HepG2 (cell line): ENCODE measurements around the gene SLC13A1. TPM values are rescaled to one million over a fixed set of nuclear protein-coding genes. Genes with fewer than 3 reads are reported as not detected.

Experiments used
- EED ChIP-seq: sonication (generic); formaldehyde crosslinking; IDR thresholded peaks from 2 replicates; pipeline ENCODE4 v1.5.0; 2020; ENCODE audit warnings: mild to moderate bottlenecking, missing genetic modification reagents
- HOMEZ ChIP-seq: IDR thresholded peaks from 2 replicates; pipeline ENCODE4 v1.6.1; 2016; ENCODE audit warnings: low read depth
- JDP2 ChIP-seq: sonication (generic); formaldehyde crosslinking; IDR thresholded peaks from 2 replicates; pipeline ENCODE4 v1.8.1; 2022; ENCODE audit warnings: missing genetic modification reagents, borderline replicate concordance
- POLR2A ChIP-seq, 2 experiments: IDR thresholded peaks; 2 replicates each; pipeline ENCODE4 v1.6.1; 2011; ENCODE audit warnings: low read depth in 2 of 2, low read length in 2 of 2, mild to moderate bottlenecking in 1 of 2, moderate library complexity in 1 of 2; ENCODE audit not compliant: insufficient read depth in 1 of 2
- ZFP1 ChIP-seq: IDR thresholded peaks from 2 replicates; pipeline ENCODE4 v1.6.1; 2016
- ZNF609 ChIP-seq: sonication (generic); formaldehyde crosslinking; IDR thresholded peaks from 2 replicates; pipeline ENCODE4 v1.4.0; 2020; ENCODE audit warnings: mild to moderate bottlenecking, missing genetic modification reagents, borderline replicate concordance
- ZNF629 ChIP-seq: sonication (generic); formaldehyde crosslinking; conservative IDR thresholded peaks from 2 replicates; pipeline ENCODE4 v1.5.0; 2020; ENCODE audit warnings: missing genetic modification reagents
- ZNF770 ChIP-seq: sonication (generic); formaldehyde crosslinking; IDR thresholded peaks from 2 replicates; pipeline ENCODE4 v1.5.0; 2020; ENCODE audit warnings: mild to moderate bottlenecking, missing genetic modification reagents
- polyA plus RNA-seq, 8 experiments: library from polyadenylated mRNA; depleted of rRNA in 3 of 8; stranded (reverse) in 7 of 8; unstranded in 1 of 8; fragments of >200 nt; fragmentation: Illumina TruSeq in 4 of 8; extraction: Trizol in 4 of 8; gene quantifications; 2 replicates each; pipeline versions ENCODE4 v1.2.1 to v1.2.3, GENCODE V29; 2011 to 2016; ENCODE audit warnings: low read depth in 4 of 8, missing spikeins in 1 of 8, mixed read lengths in 1 of 8; ENCODE audit not compliant: insufficient read depth in 1 of 8
- total RNA-seq, 5 experiments: library from RNA; depleted of rRNA; stranded (reverse); fragments of >200 nt; fragmentation: Illumina TruSeq; extraction: Trizol; gene quantifications; 2 replicates each; pipeline ENCODE4 v1.2.3, GENCODE V29; 2016; ENCODE audit warnings: low read depth in 1 of 5

Gene SLC13A1
- total and polyA plus RNA-seq, 2 of the 13 experiments (the other 11 are each of a cell fraction or from before 2014, with no cell fraction given): not detected

- TF ChIP-seq ZNF770 (CRISPR knock-in tag): no peak
- TF ChIP-seq EED (CRISPR knock-in tag): no peak
- no peak for TF ChIP-seq ZNF609 (CRISPR knock-in tag)
- no peak for TF ChIP-seq HOMEZ
- TF ChIP-seq JDP2 (CRISPR knock-in tag): no peak
- TF ChIP-seq POLR2A (IDR thresholded peaks at IDR 0.05; ENCODE audit: insufficient read depth in 1 of 2, low read depth in 2 of 2, low read length in 2 of 2): no peak
- no peak for TF ChIP-seq ZNF629 (CRISPR knock-in tag)
- no peak for TF ChIP-seq ZFP1 (CRISPR knock-in tag)
- TF ChIP-seq, all 625 proteins: peak for 0
Observed at GRCh38 chr7:123169065-123169464, 30.7 kb downstream of the SLC13A1 start (continued).
